Mammary epithelial cell (primary cell): ENCODE measurements around the gene MOB3C.

Experiments
- CTCF ChIP-seq, 2 donors: IDR thresholded peaks in 1 of 2; conservative IDR thresholded peaks in 1 of 2; 2 replicates each; pipeline ENCODE4 v1.5.1; 2011 to 2012; ENCODE audit warnings: inconsistent platforms in 2 of 2, low read length in 2 of 2, mild to moderate bottlenecking in 2 of 2, control low read depth in 1 of 2, low read depth in 1 of 2; ENCODE audit not compliant: insufficient read depth in 1 of 2; ENCODE audit errors: extremely low read depth in 1 of 2
- EZH2 ChIP-seq: IDR thresholded peaks from 2 replicates; pipeline ENCODE4 v1.6.1; 2012; ENCODE audit warnings: low read length, inconsistent platforms, borderline replicate concordance

GRCh38 chr1:46563341-46563740 is 53.3 kb downstream of the MOB3C start:
- TF ChIP-seq CTCF (conservative IDR thresholded peaks at IDR 0.05 in 1 of 2, IDR thresholded peaks at IDR 0.05 in 1 of 2; ENCODE audit: extremely low read depth in 1 of 2, insufficient read depth in 1 of 2, low read depth in 1 of 2, low read length in 2 of 2): no peak
- TF ChIP-seq EZH2: no peak
